Measurements from ENCODE around the gene ODF4.
A peak's percentile ranks its signal among the peaks of the same experiment; 100 is the strongest.

The ODF4 gene

GRCh38 chr17:8339540-8339939, at the start of gene ODF4:
Gene ODF4 (plus strand): TSS chr17:8339840. CDS start chr17:8340052, 212 bp downstream.
- no peak for DNase-seq

- DNase-seq = no peak
These were observed 49.6 kb upstream of the ODF4 start for GRCh38 chr17:8290043-8290442.

- no peak for DNase-seq
These were observed 46.8 kb upstream of the ODF4 start for GRCh38 chr17:8292639-8293395.

- no peak for DNase-seq
These were observed 45.3 kb upstream of the ODF4 start for GRCh38 chr17:8294361-8294760.

- no peak for DNase-seq
These were observed 44.8 kb upstream of the ODF4 start for GRCh38 chr17:8294814-8295316.

GRCh38 chr17:8300226-8300625, 39.4 kb upstream of the ODF4 start:
- no peak for DNase-seq

- DNase-seq = peak; percentile 72
These were observed 38.9 kb upstream of the ODF4 start for GRCh38 chr17:8300627-8301242.

- DNase-seq = no peak
These were observed 29.0 kb upstream of the ODF4 start for GRCh38 chr17:8310601-8311123.

GRCh38 chr17:8311131-8311790, 28.4 kb upstream of the ODF4 start:
- no peak for DNase-seq

- no peak for DNase-seq
These were observed 27.4 kb upstream of the ODF4 start for GRCh38 chr17:8312251-8312650.

GRCh38 chr17:8312726-8313600, 26.7 kb upstream of the ODF4 start:
- DNase-seq = no peak

- no peak for DNase-seq
These were observed 24.6 kb upstream of the ODF4 start for GRCh38 chr17:8314797-8315763.

- DNase-seq = no peak
These were observed 23.8 kb upstream of the ODF4 start for GRCh38 chr17:8315764-8316217.

GRCh38 chr17:8318010-8318935, 21.4 kb upstream of the ODF4 start:
- DNase-seq = no peak

- no peak for DNase-seq
These were observed 19.4 kb upstream of the ODF4 start for GRCh38 chr17:8320262-8320661.

GRCh38 chr17:8320990-8321389, 18.6 kb upstream of the ODF4 start:
- DNase-seq = no peak

GRCh38 chr17:8322061-8322460, 17.6 kb upstream of the ODF4 start:
- DNase-seq = peak; percentile 60

- no peak for DNase-seq
These were observed 15.5 kb upstream of the ODF4 start for GRCh38 chr17:8324132-8324531.

- no peak for DNase-seq
These were observed 14.7 kb upstream of the ODF4 start for GRCh38 chr17:8324923-8325322.

All from hematopoietic multipotent progenitor cell treated with erythropoietin and hydrocortisone succinate and interleukin-3 and kit ligand, for 8 days (in vitro differentiated cells).